HepG2 (cell line): ENCODE measurements around the gene ECE2. TPM values are rescaled to one million over a fixed set of nuclear protein-coding genes. Genes with fewer than 3 reads are reported as not detected.

Experiments used
- ARNT2 ChIP-seq: sonication (generic); formaldehyde crosslinking; IDR thresholded peaks from 2 replicates; pipeline ENCODE4 v1.8.0; 2022; ENCODE audit warnings: mild to moderate bottlenecking, low read depth, missing genetic modification reagents, moderate library complexity
- ARNTL ChIP-seq: sonication (generic); formaldehyde crosslinking; IDR thresholded peaks from 2 replicates; pipeline ENCODE4 v1.4.0; 2020; ENCODE audit warnings: mild to moderate bottlenecking, missing genetic modification reagents
- ATRX ChIP-seq: sonication (generic); formaldehyde crosslinking; IDR thresholded peaks from 2 replicates; pipeline ENCODE4 v1.4.0; 2020; ENCODE audit warnings: missing genetic modification reagents, borderline replicate concordance
- EP300 ChIP-seq, 3 experiments: sonication (generic) in 1 of 3; formaldehyde crosslinking in 1 of 3; IDR thresholded peaks; 2 replicates each; pipeline versions ENCODE4 v1.5.1 to v1.6.1; 2011 to 2020; ENCODE audit warnings: low read depth in 2 of 3, low read length in 2 of 3, borderline replicate concordance in 1 of 3, improper control_type of control experiment in 1 of 3, mild to moderate bottlenecking in 1 of 3, missing genetic modification reagents in 1 of 3, moderate library complexity in 1 of 3
- HES4 ChIP-seq: sonication (generic); formaldehyde crosslinking; IDR thresholded peaks from 2 replicates; pipeline ENCODE4 v1.9.0; 2021; ENCODE audit warnings: mild to moderate bottlenecking, missing genetic modification reagents, borderline replicate concordance
- KDM2A ChIP-seq: sonication (generic); formaldehyde crosslinking; IDR thresholded peaks from 2 replicates; pipeline ENCODE4 v1.4.0; 2020; ENCODE audit warnings: low read depth, missing genetic modification reagents, borderline replicate concordance
- TBX2 ChIP-seq: sonication (generic); formaldehyde crosslinking; IDR thresholded peaks from 2 replicates; pipeline ENCODE4 v1.5.0; 2020; ENCODE audit warnings: missing genetic modification reagents, mild to moderate bottlenecking, borderline replicate concordance
- TCF7L2 ChIP-seq: IDR thresholded peaks from 2 replicates; pipeline ENCODE4 v1.6.1; 2011; ENCODE audit warnings: mild to moderate bottlenecking, low read depth, low read length, moderate library complexity
- ZFP1 ChIP-seq: IDR thresholded peaks from 2 replicates; pipeline ENCODE4 v1.6.1; 2016
- ZNF10 ChIP-seq: sonication (generic); formaldehyde crosslinking; IDR thresholded peaks from 2 replicates; pipeline ENCODE4 v1.4.0; 2020; ENCODE audit warnings: mild to moderate bottlenecking, low read depth, missing genetic modification reagents, borderline replicate concordance
- ZNF543 ChIP-seq: sonication (generic); formaldehyde crosslinking; IDR thresholded peaks from 2 replicates; pipeline ENCODE4 v1.4.0; 2020; ENCODE audit warnings: mild to moderate bottlenecking, missing genetic modification reagents
- ZNF577 ChIP-seq: sonication (generic); formaldehyde crosslinking; IDR thresholded peaks from 2 replicates; pipeline ENCODE4 v1.4.0; 2020; ENCODE audit warnings: mild to moderate bottlenecking, low read depth, missing genetic modification reagents, borderline replicate concordance
- ZNF660 ChIP-seq: sonication (generic); formaldehyde crosslinking; IDR thresholded peaks from 2 replicates; pipeline ENCODE4 v1.5.1; 2020; ENCODE audit warnings: mild to moderate bottlenecking, low read depth, missing genetic modification reagents, borderline replicate concordance
- ZNF720 ChIP-seq: sonication (generic); formaldehyde crosslinking; IDR thresholded peaks from 2 replicates; pipeline ENCODE4 v1.4.0; 2020; ENCODE audit warnings: missing genetic modification reagents
- polyA plus RNA-seq, 8 experiments: library from polyadenylated mRNA; depleted of rRNA in 3 of 8; stranded (reverse) in 7 of 8; unstranded in 1 of 8; fragments of >200 nt; fragmentation: Illumina TruSeq in 4 of 8; extraction: Trizol in 4 of 8; gene quantifications; 2 replicates each; pipeline versions ENCODE4 v1.2.1 to v1.2.3, GENCODE V29; 2011 to 2016; ENCODE audit warnings: low read depth in 4 of 8, missing spikeins in 1 of 8, mixed read lengths in 1 of 8; ENCODE audit not compliant: insufficient read depth in 1 of 8
- total RNA-seq, 5 experiments: library from RNA; depleted of rRNA; stranded (reverse); fragments of >200 nt; fragmentation: Illumina TruSeq; extraction: Trizol; gene quantifications; 2 replicates each; pipeline ENCODE4 v1.2.3, GENCODE V29; 2016; ENCODE audit warnings: low read depth in 1 of 5
- TF ChIP-seq, protein P1 (sequence below): sonication (generic); formaldehyde crosslinking; IDR thresholded peaks from 2 replicates; pipeline ENCODE4 v1.4.0; 2020; ENCODE audit warnings: missing genetic modification reagents
- TF ChIP-seq, protein P2 (sequence below): sonication (generic); formaldehyde crosslinking; IDR thresholded peaks from 2 replicates; pipeline ENCODE4 v1.9.0; 2022; ENCODE audit warnings: low read depth, missing genetic modification reagents
- TF ChIP-seq, protein P3 (sequence below): sonication (generic); formaldehyde crosslinking; IDR thresholded peaks from 2 replicates; pipeline ENCODE4 v1.5.1; 2020; ENCODE audit warnings: missing genetic modification reagents, mild to moderate bottlenecking, borderline replicate concordance
- TF ChIP-seq, protein P4 (sequence below): IDR thresholded peaks from 2 replicates; pipeline ENCODE4 v1.6.1; 2016; ENCODE audit warnings: missing compliant biosample characterization, missing genetic modification reagents, borderline replicate concordance

The ECE2 gene
- total and polyA plus RNA-seq, 2 of the 13 experiments (the other 11 are each of a cell fraction or from before 2014, with no cell fraction given): not detected

DNA sequence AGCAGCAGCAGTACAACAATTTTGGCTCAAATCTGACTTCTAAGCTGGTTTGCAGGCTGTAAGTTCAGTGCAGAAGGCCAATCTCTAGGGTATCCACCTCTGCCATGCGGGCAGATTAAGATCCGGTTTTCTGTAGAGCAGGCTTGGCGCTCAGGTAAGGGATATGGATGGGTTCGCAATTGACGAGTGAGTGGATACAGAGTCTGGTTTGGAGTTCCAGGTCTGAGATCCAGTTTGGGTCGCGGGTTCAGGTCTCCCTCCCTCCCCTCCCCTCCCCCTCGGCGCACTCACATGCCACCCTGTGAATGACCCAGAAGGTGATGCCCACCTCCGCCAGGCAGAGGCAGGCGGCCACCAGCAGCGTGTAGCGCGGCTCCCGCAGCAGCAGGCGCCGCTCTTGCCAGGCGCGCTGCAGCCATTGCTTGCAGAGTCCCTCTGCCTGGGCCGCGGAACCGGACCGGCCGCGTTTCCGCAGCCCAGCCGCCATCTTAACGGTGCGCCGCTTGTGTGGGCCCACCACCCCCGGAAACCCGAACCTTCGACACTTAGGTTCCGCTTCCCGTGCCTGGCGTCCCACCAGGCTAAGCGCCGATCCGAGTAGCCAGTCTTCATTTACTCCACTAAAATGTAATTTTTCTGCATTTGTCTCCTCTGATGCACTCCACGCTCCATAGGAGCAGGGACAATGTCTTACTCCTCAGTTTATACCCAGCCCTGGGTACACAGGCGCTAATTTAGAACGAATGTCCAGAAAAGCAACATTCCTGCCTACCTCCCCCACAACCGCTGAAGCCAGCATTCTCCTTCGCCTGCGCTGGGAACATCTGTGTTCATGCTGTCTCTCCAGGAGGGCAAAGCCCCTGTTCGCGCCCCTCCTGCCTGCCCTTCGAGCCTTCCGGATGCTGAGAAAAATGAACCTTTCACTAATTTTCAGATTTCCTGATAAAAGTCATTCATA, 27.1 kb upstream of the ECE2 start, which contains the start of gene ALG3 (continued):
- TF ChIP-seq, protein P1, sequence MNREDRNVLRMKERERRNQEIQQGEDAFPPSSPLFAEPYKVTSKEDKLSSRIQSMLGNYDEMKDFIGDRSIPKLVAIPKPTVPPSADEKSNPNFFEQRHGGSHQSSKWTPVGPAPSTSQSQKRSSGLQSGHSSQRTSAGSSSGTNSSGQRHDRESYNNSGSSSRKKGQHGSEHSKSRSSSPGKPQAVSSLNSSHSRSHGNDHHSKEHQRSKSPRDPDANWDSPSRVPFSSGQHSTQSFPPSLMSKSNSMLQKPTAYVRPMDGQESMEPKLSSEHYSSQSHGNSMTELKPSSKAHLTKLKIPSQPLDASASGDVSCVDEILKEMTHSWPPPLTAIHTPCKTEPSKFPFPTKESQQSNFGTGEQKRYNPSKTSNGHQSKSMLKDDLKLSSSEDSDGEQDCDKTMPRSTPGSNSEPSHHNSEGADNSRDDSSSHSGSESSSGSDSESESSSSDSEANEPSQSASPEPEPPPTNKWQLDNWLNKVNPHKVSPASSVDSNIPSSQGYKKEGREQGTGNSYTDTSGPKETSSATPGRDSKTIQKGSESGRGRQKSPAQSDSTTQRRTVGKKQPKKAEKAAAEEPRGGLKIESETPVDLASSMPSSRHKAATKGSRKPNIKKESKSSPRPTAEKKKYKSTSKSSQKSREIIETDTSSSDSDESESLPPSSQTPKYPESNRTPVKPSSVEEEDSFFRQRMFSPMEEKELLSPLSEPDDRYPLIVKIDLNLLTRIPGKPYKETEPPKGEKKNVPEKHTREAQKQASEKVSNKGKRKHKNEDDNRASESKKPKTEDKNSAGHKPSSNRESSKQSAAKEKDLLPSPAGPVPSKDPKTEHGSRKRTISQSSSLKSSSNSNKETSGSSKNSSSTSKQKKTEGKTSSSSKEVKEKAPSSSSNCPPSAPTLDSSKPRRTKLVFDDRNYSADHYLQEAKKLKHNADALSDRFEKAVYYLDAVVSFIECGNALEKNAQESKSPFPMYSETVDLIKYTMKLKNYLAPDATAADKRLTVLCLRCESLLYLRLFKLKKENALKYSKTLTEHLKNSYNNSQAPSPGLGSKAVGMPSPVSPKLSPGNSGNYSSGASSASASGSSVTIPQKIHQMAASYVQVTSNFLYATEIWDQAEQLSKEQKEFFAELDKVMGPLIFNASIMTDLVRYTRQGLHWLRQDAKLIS (CRISPR knock-in tag): no peak
- TF ChIP-seq TBX2 (peak; percentile 53), KDM2A (CRISPR knock-in tag) (no peak; the same call in none of the 2 replicates), ARNTL (CRISPR knock-in tag) (no peak), ZNF720 (CRISPR knock-in tag) (no peak), ZNF543 (CRISPR knock-in tag) (0 out of 2 replicates have a peak, but pooled peaks have one; percentile 36), ZFP1 (0 out of 2 replicates have a peak, but pooled peaks have one; percentile 48), ZNF577 (CRISPR knock-in tag) (no peak), ARNT2 (CRISPR knock-in tag) (peak; percentile 87; the same call in 1 of the 2 replicates), ZNF10 (CRISPR knock-in tag) (no peak), EP300 (IDR thresholded peaks at IDR 0.05; ENCODE audit: low read depth in 2 of 2, low read length in 2 of 2) (peak; percentile 27 to 40; a peak in 2 of 4 replicates), EP300 (CRISPR knock-in tag; IDR thresholded peaks at IDR 0.05; ENCODE audit: borderline replicate concordance) (peak; percentile 54; the same call in 1 of the 2 replicates), ZNF660 (CRISPR knock-in tag) (no peak), HES4 (CRISPR knock-in tag) (peak; percentile 78; the same call in 1 of the 2 replicates), TCF7L2 (no peak), ATRX (CRISPR knock-in tag) (0 out of 2 replicates have a peak, but pooled peaks have one; percentile 40)
- TF ChIP-seq, protein P2, sequence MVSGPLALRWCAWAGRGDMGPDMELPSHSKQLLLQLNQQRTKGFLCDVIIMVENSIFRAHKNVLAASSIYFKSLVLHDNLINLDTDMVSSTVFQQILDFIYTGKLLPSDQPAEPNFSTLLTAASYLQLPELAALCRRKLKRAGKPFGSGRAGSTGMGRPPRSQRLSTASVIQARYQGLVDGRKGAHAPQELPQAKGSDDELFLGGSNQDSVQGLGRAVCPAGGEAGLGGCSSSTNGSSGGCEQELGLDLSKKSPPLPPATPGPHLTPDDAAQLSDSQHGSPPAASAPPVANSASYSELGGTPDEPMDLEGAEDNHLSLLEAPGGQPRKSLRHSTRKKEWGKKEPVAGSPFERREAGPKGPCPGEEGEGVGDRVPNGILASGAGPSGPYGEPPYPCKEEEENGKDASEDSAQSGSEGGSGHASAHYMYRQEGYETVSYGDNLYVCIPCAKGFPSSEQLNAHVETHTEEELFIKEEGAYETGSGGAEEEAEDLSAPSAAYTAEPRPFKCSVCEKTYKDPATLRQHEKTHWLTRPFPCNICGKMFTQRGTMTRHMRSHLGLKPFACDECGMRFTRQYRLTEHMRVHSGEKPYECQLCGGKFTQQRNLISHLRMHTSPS (CRISPR knock-in tag): no peak
- TF ChIP-seq, protein P3, sequence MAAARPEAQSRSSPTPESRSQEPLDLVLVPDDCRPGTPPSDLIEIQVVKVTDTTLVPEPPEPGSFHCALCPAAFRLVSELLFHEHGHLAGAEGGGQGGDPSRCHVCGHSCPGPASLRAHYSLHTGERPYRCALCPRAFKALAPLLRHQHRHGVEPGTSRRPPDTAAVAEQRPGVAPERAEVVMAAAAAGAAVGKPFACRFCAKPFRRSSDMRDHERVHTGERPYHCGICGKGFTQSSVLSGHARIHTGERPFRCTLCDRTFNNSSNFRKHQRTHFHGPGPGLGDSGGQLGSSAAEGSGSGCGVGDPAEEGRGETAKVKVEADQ (CRISPR knock-in tag): no peak
- TF ChIP-seq, protein P4, sequence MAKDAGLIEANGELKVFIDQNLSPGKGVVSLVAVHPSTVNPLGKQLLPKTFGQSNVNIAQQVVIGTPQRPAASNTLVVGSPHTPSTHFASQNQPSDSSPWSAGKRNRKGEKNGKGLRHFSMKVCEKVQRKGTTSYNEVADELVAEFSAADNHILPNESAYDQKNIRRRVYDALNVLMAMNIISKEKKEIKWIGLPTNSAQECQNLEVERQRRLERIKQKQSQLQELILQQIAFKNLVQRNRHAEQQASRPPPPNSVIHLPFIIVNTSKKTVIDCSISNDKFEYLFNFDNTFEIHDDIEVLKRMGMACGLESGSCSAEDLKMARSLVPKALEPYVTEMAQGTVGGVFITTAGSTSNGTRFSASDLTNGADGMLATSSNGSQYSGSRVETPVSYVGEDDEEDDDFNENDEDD: peak; percentile 47; the same call in 1 of the 2 replicates
